ENCODE measurements around the gene USPL1.

USPL1 gene

GRCh38 chr13:30664689-30665275, 47.1 kb downstream of the USPL1 start:
- DNase-seq = no peak

DNA sequence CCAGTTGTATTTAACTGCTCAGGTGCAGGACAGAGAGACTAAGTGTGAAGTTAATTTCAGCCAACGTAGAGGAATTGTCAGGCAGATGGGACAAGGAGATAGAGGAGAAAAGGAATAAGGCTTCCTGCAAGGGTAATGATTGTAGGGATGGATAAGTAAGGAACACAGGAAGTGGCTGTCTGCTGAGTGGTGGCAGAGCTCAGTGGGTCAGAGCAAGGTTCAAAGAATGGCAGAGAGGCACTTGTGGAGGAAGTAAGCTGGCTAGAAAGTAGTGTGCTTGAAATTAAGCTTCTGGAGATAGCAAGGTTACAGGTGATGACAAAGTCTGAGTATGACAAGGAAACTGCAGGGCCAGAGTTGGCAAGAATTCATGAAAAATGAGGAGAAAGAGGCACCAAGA, 47.9 kb downstream of the USPL1 start:
- DNase-seq = no peak

- no peak for DNase-seq
These were observed 48.4 kb downstream of the USPL1 start for GRCh38 chr13:30666113-30666512.

- DNase-seq = no peak
These were observed 49.3 kb downstream of the USPL1 start for GRCh38 chr13:30667014-30667413.

DNA sequence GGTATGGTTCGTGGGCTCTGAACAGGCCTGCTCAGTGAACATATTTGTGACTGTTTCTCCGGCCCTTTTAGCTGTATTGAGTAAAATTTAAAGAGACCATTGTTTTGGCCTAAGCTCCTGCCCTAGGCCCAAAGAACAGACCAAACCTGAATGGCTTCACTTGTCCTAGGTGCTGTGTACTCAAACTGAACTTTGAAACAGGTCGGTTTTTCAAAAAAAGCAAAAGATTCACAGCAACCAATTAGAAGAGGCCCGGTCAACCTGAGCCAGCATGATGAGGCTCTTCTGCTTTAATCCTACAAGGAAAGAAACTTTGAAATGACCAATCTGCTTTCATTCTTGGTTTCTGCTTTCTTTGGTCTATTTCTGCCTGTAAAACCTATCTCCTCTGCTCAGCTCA, 50.6 kb downstream of the USPL1 start:
- no peak for DNase-seq

DNA sequence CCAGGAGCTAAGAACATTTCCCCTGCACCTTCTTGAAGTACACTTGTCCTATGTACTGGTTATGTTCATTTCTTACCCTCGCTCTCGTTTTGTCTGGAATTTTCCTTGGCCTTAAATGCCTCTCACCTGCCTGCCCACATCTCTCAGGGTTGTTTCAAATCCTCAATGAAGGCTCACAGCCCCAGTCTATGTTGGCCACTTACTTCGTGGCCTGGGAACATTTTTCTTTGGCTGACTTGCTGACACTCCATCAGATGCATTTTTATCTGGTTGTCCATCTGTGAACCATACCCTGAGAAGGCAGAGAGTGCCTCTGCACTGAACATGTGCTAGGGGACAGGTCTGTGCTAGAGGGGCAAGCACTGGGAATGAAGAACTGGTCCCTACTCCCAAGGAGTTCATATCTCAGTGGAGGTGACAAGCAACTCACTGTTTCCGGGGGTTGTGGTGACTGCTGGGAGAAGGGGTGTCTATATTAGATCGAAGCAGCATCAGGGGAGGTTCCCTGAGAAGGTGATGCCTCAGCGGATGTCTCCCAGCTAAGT, 53.6 kb downstream of the USPL1 start:
- DNase-seq = no peak

- DNase-seq = peak; percentile 85
These were observed 56.2 kb downstream of the USPL1 start for GRCh38 chr13:30673669-30674521.

- no peak for DNase-seq
These were observed 58.0 kb downstream of the USPL1 start for GRCh38 chr13:30675717-30676116.

- DNase-seq = peak; percentile 49
These were observed 59.0 kb downstream of the USPL1 start for GRCh38 chr13:30676672-30677071.

DNA sequence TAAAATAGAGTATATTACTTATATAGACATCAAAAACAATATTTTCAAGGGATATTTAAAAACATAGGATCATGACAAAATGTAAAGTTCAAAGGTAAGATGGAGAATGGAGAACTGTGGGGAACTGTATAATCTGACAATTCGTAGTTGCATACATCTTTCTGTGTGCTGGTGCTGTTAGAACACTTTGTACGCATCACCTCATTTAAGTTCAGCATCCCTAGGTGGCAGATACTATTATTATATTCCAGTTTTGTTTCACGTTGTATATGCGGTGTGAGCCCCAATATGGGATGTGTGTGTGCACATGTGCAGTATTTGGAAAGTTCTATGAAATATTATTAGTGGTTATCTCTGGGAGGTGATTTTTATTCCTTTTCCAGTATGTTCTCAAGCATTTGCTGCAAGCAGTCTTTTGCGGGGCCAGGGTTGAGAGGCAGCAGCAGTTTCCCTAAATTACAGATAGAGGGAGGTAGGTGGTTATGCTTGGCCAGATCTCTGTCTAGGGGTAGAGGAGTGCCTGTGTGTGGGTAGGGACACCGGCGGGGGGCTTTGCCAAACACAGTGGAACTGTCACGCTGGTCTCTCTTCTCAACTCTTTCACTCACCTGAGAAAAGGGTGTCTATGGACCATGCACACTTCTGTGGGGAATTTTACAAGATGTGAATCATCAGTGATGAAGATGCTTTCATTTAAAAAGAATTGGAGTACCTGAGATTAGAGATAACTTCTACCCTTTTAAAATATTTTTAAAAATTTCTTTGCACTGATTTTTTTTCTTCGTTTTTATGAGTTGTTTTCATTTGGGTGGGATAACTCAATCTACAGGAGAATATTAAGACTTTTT, 62.0 kb downstream of the USPL1 start:
- peak; percentile 37 for DNase-seq

DNA sequence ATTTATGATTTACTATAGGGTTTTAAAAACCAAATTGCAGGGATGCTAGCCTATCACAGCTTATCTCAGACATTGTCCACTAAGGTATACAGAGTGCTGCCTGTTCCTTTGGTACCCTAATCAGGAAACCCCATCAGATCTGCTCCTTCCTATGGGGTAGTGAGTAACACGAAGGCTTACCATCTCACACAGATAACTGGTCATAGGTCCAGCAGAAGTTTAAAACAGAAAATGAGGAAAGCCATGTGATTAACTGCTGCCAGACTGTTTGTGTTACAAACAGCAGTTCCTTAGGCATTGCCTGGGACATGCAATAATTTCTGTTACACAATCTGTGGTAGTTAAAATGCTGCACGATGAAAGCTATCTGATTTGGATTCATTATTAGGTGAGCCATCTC, 64.1 kb downstream of the USPL1 start:
- DNase-seq = peak; percentile 11

GRCh38 chr13:30685320-30685859, 67.7 kb downstream of the USPL1 start:
- DNase-seq = no peak

DNA sequence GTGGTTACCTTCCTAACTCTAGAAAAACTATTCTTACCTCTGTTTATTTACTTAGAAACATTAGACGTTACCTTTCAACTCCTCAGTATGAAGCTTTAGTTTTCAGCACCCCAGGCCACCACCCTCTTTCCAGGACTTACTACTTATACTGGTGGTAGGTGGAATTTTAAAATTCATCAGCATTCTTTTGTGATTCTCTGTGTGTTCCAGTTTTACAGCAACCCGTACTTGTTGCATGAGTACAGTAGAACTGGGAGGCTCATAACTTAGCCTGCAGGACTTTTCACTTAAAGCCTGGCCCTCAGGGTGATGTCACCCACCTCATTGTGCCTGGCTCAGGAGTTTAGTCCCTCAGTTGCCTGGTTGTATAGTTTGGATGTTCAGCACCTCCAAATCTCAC, 68.3 kb downstream of the USPL1 start:
- no peak for DNase-seq

GRCh38 chr13:30687601-30688000, 69.9 kb downstream of the USPL1 start:
- no peak for DNase-seq

DNA sequence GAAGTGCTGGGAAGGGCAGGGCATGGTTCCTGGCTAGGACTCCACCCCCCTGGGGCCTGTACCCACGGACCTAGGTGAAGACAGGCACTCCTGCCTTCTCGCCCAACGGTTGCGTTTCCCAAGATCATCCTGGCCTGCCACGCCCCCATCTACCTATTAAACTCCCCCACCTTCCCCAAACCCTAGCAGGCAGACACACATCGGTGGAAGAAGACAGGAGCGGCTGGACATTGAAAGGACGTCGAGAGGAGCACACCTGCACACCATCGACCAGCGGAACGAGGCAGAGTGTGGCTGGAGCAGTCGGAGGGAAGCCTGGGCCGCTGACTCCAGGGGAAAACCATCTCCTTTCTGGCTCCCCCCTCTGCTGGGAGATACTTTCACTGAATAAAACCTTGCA, 72.0 kb downstream of the USPL1 start:
- no peak for DNase-seq

DNA sequence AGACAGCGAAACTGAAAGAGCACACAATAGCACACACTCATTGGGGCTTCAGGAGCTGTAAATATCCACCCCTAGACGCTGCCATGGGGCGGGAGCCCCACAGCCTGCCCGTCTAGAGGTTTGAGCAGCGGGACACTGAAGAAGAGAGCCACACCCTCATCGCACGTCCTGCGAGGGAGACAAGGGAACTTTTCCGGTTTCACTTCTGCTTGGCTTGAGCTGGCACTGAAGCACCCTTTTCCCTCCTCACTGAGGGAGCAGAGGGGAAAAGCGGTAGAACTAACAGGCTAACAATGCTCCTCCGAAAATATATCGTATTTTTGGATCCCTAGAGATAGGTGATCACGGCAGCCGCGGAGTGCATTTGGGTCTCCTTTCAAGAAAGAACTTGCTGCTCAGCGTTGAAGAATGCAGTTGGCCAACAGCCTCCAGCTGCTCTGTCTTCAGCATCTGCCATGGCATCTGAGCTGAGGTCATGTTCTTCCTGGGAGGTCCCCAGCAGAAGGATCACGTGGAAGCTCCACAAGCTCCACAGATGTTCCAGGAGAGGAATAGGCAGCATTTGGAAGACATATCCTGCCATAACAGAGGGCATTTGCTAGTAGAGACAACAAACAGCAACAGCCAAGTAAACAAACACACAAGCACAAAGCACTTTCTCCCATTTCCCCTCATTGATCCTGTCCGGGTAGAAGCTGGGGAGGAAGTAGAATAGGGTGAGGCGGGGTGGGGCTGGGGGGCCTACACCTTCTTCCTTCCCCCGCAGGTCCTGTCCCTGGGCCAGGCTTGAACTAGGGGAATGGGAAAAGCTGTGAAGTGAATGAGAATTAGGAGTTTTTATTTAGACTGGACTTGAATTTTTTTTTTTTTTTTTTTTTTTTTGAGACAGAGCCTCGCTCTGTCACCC, 72.8 kb downstream of the USPL1 start:
- peak; percentile 97 for DNase-seq

DNA sequence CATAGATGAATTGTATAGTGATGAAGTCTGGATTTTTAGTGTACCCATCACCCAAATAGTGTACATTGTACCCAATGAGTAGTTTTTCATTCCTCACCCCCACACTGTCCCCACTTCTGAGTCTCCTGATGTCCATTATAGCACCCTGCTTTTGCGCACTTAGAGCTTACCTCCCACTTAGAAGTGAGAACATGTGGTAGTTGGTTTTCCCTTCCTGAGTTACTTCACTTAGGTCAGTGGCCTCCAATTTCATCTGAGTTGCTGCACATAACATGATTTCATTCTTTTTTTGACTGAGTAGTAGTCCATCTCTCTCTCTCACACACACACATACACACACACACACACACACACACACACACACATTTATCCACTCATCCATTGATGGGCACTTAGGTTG, 74.4 kb downstream of the USPL1 start:
- DNase-seq = no peak

- peak; percentile 66 for DNase-seq
These were observed 78.8 kb downstream of the USPL1 start for GRCh38 chr13:30696278-30697176.

- no peak for DNase-seq
These were observed 79.6 kb downstream of the USPL1 start for GRCh38 chr13:30697177-30697953.

DNA sequence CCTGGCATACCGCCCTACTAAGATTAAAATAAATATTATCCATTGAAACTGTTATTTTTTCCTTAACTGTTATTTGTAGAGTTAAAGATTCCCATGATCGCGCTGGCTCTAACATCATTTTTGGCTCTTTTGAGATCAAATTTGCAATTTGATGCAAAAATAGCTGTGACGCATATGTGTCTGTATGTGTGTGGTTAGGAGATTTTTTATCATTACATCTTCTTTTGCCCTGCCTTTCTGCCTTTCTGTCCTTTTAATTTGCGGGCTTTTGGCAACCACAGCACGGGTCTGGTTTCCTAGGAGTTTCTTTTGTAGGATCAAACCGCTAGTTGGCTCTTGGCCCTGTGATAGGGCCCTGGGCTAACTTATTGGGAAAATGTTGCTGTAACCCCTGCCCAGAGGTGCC, 80.3 kb downstream of the USPL1 start:
- peak; percentile 88 for DNase-seq
